K562 (cell line): ENCODE data around the gene ZDHHC12. TPM values are rescaled to one million over a fixed set of nuclear protein-coding genes. Genes with fewer than 3 reads are reported as not detected.
A peak's percentile ranks its signal among the peaks of the same experiment; 100 is the strongest.

ENCODE experiments used
- DDX20 ChIP-seq: fragments of 450-650 bp; IDR thresholded peaks from 2 replicates; pipeline ENCODE4 v1.6.1; 2016; ENCODE audit warnings: missing genetic modification characterization, low read depth, mild to moderate bottlenecking, missing compliant biosample characterization, moderate library complexity
- EGR1 ChIP-seq: fragments of 450-650 bp; conservative IDR thresholded peaks from 2 replicates; pipeline ENCODE4 v1.6.1; 2017; ENCODE audit warnings: mild to moderate bottlenecking
- EP400 ChIP-seq: fragments of 450-650 bp; IDR thresholded peaks from 2 replicates; pipeline ENCODE4 v1.6.1; 2017; ENCODE audit warnings: antibody characterized with exemption, mild to moderate bottlenecking, moderate library complexity
- GMEB1 ChIP-seq: fragments of 250-450 bp; sonication (Bioruptor Pico); IDR thresholded peaks from 2 replicates; pipeline ENCODE4 v1.4.0; 2020; ENCODE audit warnings: mild to moderate bottlenecking
- MCM3 ChIP-seq: fragments of 450-650 bp; IDR thresholded peaks from 2 replicates; pipeline ENCODE4 v1.6.1; 2016
- MNT ChIP-seq, 2 experiments: fragments of 450-650 bp; conservative IDR thresholded peaks; 2 replicates each; pipeline ENCODE4 v1.6.1; 2017; ENCODE audit warnings: mild to moderate bottlenecking in 2 of 2, moderate library complexity in 2 of 2
- PHF20 ChIP-seq: fragments of 450-650 bp; IDR thresholded peaks from 2 replicates; pipeline ENCODE4 v1.6.1; 2018; ENCODE audit not compliant: partially characterized antibody
- SMAD3 ChIP-seq: fragments of 450-650 bp; formaldehyde crosslinking; conservative IDR thresholded peaks from 2 replicates; pipeline ENCODE4 v1.4.0; 2020; ENCODE audit warnings: mild to moderate bottlenecking
- SNAPC5 ChIP-seq: fragments of 250-450 bp; sonication (Bioruptor Pico); IDR thresholded peaks from 2 replicates; pipeline ENCODE4 v1.8.0; 2021; ENCODE audit warnings: moderate library complexity, mild to moderate bottlenecking, inconsistent platforms
- SNIP1 ChIP-seq: fragments of 450-650 bp; IDR thresholded peaks from 2 replicates; pipeline ENCODE4 v1.7.1; 2017; ENCODE audit warnings: low read depth, mild to moderate bottlenecking
- STAG1 ChIP-seq: sonication (generic); formaldehyde crosslinking; IDR thresholded peaks from 2 replicates; pipeline ENCODE4 v1.5.0; 2020; ENCODE audit warnings: missing genetic modification reagents, borderline replicate concordance
- TAF15 ChIP-seq: fragments of 200-400 bp; formaldehyde crosslinking; IDR thresholded peaks from 2 replicates; pipeline ENCODE4 v1.6.1; 2017; ENCODE audit warnings: mild to moderate bottlenecking, low read depth, low read length, moderate library complexity
- ZNF140 ChIP-seq: fragments of 250-450 bp; sonication (Bioruptor Pico); IDR thresholded peaks from 2 replicates; pipeline ENCODE4 v1.8.0; 2021; ENCODE audit warnings: moderate library complexity, mild to moderate bottlenecking, inconsistent platforms
- ZNF239 ChIP-seq: fragments of 250-450 bp; sonication (Bioruptor Pico); IDR thresholded peaks from 2 replicates; pipeline ENCODE4 v1.4.0; 2020; ENCODE audit warnings: mild to moderate bottlenecking
- polyA plus RNA-seq, 8 experiments: library from polyadenylated mRNA; depleted of rRNA in 4 of 8; stranded (reverse) in 5 of 8; unstranded in 3 of 8; fragments of >200 nt; fragmentation: Nextera tagmentation in 2 of 8; fragmentation: Illumina TruSeq in 1 of 8; extraction: Ambion mirVana in 2 of 8; extraction: Trizol in 1 of 8; gene quantifications; 2 replicates each; pipeline versions ENCODE4 v1.2.1 to v1.2.3, GENCODE V29; 2011 to 2014; ENCODE audit warnings: inconsistent platforms in 1 of 8, missing spikeins in 1 of 8
- total RNA-seq, 7 experiments: library from RNA; depleted of rRNA in 6 of 7; stranded (reverse); fragments of >200 nt in 6 of 7; fragmentation: Illumina TruSeq in 2 of 7; extraction: Trizol in 2 of 7; gene quantifications; 2 replicates each; pipeline versions ENCODE4 v1.2.1 to v1.2.3, GENCODE V29; 2011 to 2021; ENCODE audit warnings: low replicate concordance in 1 of 7
- TF ChIP-seq, protein P1 (sequence below): fragments of 450-650 bp; IDR thresholded peaks from 2 replicates; pipeline ENCODE4 v1.6.1; 2018; ENCODE audit not compliant: partially characterized antibody
- TF ChIP-seq, protein P2 (sequence below): fragments of 450-650 bp; formaldehyde crosslinking; IDR thresholded peaks from 2 replicates; pipeline ENCODE4 v1.4.0; 2020; ENCODE audit warnings: mild to moderate bottlenecking, mixed read lengths

Gene ZDHHC12
- total and polyA plus RNA-seq, 9 of the 15 experiments (the other 6 are each of a cell fraction or from before 2014, with no cell fraction given): 0.21 to 38.0 (median 13.8) TPM

- TF ChIP-seq GMEB1 (CRISPR knock-in tag): no peak
- TF ChIP-seq, protein P1, sequence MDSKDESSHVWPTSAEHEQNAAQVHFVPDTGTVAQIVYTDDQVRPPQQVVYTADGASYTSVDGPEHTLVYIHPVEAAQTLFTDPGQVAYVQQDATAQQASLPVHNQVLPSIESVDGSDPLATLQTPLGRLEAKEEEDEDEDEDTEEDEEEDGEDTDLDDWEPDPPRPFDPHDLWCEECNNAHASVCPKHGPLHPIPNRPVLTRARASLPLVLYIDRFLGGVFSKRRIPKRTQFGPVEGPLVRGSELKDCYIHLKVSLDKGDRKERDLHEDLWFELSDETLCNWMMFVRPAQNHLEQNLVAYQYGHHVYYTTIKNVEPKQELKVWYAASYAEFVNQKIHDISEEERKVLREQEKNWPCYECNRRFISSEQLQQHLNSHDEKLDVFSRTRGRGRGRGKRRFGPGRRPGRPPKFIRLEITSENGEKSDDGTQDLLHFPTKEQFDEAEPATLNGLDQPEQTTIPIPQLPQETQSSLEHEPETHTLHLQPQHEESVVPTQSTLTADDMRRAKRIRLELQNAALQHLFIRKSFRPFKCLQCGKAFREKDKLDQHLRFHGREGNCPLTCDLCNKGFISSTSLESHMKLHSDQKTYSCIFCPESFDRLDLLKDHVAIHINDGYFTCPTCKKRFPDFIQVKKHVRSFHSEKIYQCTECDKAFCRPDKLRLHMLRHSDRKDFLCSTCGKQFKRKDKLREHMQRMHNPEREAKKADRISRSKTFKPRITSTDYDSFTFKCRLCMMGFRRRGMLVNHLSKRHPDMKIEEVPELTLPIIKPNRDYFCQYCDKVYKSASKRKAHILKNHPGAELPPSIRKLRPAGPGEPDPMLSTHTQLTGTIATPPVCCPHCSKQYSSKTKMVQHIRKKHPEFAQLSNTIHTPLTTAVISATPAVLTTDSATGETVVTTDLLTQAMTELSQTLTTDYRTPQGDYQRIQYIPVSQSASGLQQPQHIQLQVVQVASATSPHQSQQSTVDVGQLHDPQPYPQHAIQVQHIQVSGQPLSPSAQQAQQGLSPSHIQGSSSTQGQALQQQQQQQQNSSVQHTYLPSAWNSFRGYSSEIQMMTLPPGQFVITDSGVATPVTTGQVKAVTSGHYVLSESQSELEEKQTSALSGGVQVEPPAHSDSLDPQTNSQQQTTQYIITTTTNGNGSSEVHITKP: no peak
- TF ChIP-seq, protein P2, sequence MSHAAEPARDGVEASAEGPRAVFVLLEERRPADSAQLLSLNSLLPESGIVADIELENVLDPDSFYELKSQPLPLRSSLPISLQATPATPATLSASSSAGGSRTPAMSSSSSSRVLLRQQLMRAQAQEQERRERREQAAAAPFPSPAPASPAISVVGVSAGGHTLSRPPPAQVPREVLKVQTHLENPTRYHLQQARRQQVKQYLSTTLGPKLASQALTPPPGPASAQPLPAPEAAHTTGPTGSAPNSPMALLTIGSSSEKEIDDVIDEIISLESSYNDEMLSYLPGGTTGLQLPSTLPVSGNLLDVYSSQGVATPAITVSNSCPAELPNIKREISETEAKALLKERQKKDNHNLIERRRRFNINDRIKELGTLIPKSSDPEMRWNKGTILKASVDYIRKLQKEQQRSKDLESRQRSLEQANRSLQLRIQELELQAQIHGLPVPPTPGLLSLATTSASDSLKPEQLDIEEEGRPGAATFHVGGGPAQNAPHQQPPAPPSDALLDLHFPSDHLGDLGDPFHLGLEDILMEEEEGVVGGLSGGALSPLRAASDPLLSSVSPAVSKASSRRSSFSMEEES (CRISPR knock-in tag): no peak
- TF ChIP-seq TAF15: no peak
- no peak for TF ChIP-seq ZNF239 (CRISPR knock-in tag)
- no peak for TF ChIP-seq DDX20 (tag)
- no peak for TF ChIP-seq SNAPC5 (CRISPR knock-in tag)
- TF ChIP-seq PHF20: no peak
- TF ChIP-seq ZNF140 (CRISPR knock-in tag): no peak
- peak; percentile 45 to 47; a peak in 2 of 4 replicates for TF ChIP-seq MNT (conservative IDR thresholded peaks at IDR 0.05)
- TF ChIP-seq SMAD3 (CRISPR knock-in tag): no peak
- no peak for TF ChIP-seq MCM3
- TF ChIP-seq EP400: peak; percentile 43; the same call in 1 of the 2 replicates
- TF ChIP-seq SNIP1: no peak
- no peak for TF ChIP-seq STAG1
- TF ChIP-seq EGR1: peak; percentile 31; the same call in 1 of the 2 replicates
These were observed 20.8 kb downstream of the ZDHHC12 start (continued) for GRCh38 chr9:128702949-128703615.
